Thymus (tissue), 11 donors: Measurements from ENCODE around the gene LRRC27. TPM values are rescaled to one million over a fixed set of nuclear protein-coding genes. Genes with fewer than 3 reads are reported as not detected.
"Not testable (repeated sequence)": the region's sequence is repeated elsewhere in the genome, so short reads cannot be mapped to it uniquely, and the experiment has no call there.

ENCODE experiments used
- DNase-seq, 9 donors: peaks; one replicate each; pipeline ENCODE4 v3.0.0-alpha.2; 2013; ENCODE audit warnings: low spot score in 9 of 9, low read depth in 6 of 9, missing footprints in 1 of 9
- H3K27ac ChIP-seq, 2 donors: one replicate each; pipeline ENCODE4 v1.5.1; 2013; ENCODE audit warnings: control low read depth in 1 of 2, low read depth in 1 of 2, low read length in 1 of 2, mild to moderate bottlenecking in 1 of 2, moderate library complexity in 1 of 2
- H3K27me3 ChIP-seq, 2 donors: one replicate each; pipeline ENCODE4 v1.5.1; 2013; ENCODE audit warnings: low read length in 1 of 2; ENCODE audit not compliant: control insufficient read depth in 2 of 2, insufficient read depth in 1 of 2
- H3K36me3 ChIP-seq, 2 donors: one replicate each; pipeline ENCODE4 v1.5.1; 2013; ENCODE audit warnings: low read length in 1 of 2, mild to moderate bottlenecking in 1 of 2, moderate library complexity in 1 of 2; ENCODE audit not compliant: control insufficient read depth in 2 of 2, insufficient read depth in 2 of 2
- H3K4me1 ChIP-seq, 2 donors: one replicate each; pipeline ENCODE4 v1.5.1; 2013; ENCODE audit warnings: low read length in 2 of 2; ENCODE audit not compliant: control insufficient read depth in 2 of 2, insufficient read depth in 2 of 2
- H3K4me3 ChIP-seq, 2 donors: one replicate each; pipeline ENCODE4 v1.5.1; 2013; ENCODE audit warnings: low read length in 2 of 2, control low read depth in 1 of 2, mild to moderate bottlenecking in 1 of 2
- H3K9me3 ChIP-seq, 2 donors: one replicate each; pipeline ENCODE4 v1.5.1; 2013; ENCODE audit warnings: low read length in 1 of 2, mild to moderate bottlenecking in 1 of 2; ENCODE audit not compliant: control insufficient read depth in 2 of 2, insufficient read depth in 1 of 2
- WGBS: extraction: QIAGEN DNeasy Blood & Tissue Kit; methylation state at CpG from one replicate; pipeline ENCODE4 v1.1.7; 2013; 5-methylcytosine and 5-hydroxymethylcytosine counted together
- polyA plus RNA-seq: library from polyadenylated mRNA; stranded (reverse); fragments of 200-250 nt; gene quantifications from one replicate; pipeline ENCODE4 v1.2.3, GENCODE V29; 2013
- total RNA-seq: library from RNA; stranded (reverse); fragments of 120-200 nt; gene quantifications from one replicate; pipeline ENCODE4 v1.2.4, GENCODE V29; 2013
- donor health status: healthy.

LRRC27 gene
- total and polyA plus RNA-seq, 2 donors = 7.6 to 8.7 TPM

GRCh38 chr10:132350391-132350790 is 18.4 kb downstream of the LRRC27 start:
- no peak for DNase-seq

DNA sequence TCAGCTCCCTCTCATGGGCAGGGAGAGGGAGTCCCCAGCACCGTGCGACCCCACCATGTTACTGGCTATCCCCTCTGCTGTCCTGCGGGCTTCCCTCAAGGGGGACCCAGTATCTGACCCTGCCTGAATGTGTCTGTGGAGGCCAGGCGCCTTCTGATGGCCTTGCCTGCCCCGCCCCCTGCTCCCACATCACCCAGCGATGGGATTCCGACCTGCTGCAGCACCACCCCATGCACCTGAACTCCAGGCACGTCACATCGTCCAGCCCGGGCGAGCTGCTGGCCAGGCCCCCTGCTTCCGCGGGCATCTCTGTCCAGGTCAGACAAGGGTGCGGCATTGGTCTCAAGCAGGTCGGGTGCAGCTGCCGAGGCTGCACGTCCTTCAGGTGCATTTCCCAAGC is 19.0 kb downstream of the LRRC27 start:
- Histone ChIP-seq H3K27me3 (no peaks in the 10 kb centered on the region), H3K36me3 (peaks cover 0 to 7% of the 10 kb centered on the region in 2 donors), H3K27ac (no peak overlapping the region), H3K4me1 (no peaks in the 10 kb centered on the region), H3K4me3 (no peak overlapping the region), H3K9me3 (no peaks in the 10 kb centered on the region)
- 97% methylated on average over 17 of the region's 17 CpGs for WGBS
- DNase-seq = no peak

More at GRCh38 chr10:132350391-132350790, 18.4 kb downstream of the LRRC27 start:
- Histone ChIP-seq H3K4me1 (no peaks in the 10 kb centered on the region), H3K27ac (no peak overlapping the region), H3K9me3 (no peaks in the 10 kb centered on the region), H3K4me3 (no peak overlapping the region), H3K27me3 (no peaks in the 10 kb centered on the region), H3K36me3 (peaks cover 5 to 9% of the 10 kb centered on the region in 2 donors)
- 96% methylated on average over 11 of the region's 11 CpGs for WGBS

GRCh38 chr10:132351611-132352010 is 19.6 kb downstream of the LRRC27 start:
- no peak for DNase-seq
- 93% methylated on average over 25 of the region's 25 CpGs for WGBS
- peaks cover 0 to 7% of the 10 kb centered on the region in 2 donors for H3K36me3 ChIP-seq
- no peaks in the 10 kb centered on the region for H3K4me1 ChIP-seq
- H3K27me3 ChIP-seq = no peaks in the 10 kb centered on the region
- no peaks in the 10 kb centered on the region for H3K9me3 ChIP-seq
- H3K27ac ChIP-seq = no peak overlapping the region
- H3K4me3 ChIP-seq = no peak overlapping the region

DNA sequence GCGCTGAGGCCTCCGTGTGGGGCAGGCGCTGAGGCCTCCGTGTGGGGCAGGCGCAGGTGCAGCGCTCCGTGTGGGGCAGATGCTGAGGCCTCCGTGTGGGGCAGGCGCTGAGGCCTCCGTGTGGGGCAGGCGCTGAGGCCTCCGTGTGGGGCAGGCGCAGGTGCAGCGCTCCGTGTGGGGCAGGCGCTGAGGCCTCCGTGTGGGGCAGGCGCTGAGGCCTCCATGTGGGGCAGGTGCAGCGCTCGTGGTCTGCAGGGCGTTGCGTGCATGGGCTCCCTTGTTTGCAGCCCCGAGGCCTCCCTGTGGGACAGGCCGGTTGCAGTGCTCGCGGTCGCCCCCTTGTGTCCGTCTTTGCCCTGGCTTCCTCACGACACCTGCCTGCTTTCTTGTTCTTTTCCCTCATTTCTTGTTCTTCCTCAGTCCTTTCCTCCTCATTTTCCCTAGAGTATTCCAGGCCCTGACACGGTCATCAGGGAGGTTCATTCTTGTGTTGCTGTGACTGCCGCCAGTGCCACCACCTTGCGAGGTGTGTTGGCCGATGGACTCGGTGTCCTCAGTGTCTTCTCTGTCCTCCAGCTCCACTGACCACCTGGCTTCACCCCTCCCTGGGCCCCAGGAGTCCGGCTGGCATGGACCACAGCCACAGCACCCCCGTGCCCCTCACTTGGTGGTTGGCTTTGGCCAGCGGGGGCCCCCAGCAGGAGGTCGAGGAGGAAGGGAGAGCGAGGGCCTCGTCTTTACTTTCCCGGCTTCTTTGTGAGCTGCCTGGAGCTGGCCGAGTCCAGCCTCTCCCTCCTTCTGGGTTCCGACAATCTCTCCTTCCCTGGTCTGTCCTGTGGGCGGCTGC is 20.7 kb downstream of the LRRC27 start:
- H3K27ac ChIP-seq, H3K4me3 ChIP-seq, H3K27me3 ChIP-seq, H3K36me3 ChIP-seq, H3K9me3 ChIP-seq, H3K4me1 ChIP-seq: not testable (repeated sequence)
- DNase-seq = peak in 3 of 9 donors; percentile 43 to 79 (median 60)
- WGBS = 64% methylated on average over 33 of the region's 44 CpGs

DNA sequence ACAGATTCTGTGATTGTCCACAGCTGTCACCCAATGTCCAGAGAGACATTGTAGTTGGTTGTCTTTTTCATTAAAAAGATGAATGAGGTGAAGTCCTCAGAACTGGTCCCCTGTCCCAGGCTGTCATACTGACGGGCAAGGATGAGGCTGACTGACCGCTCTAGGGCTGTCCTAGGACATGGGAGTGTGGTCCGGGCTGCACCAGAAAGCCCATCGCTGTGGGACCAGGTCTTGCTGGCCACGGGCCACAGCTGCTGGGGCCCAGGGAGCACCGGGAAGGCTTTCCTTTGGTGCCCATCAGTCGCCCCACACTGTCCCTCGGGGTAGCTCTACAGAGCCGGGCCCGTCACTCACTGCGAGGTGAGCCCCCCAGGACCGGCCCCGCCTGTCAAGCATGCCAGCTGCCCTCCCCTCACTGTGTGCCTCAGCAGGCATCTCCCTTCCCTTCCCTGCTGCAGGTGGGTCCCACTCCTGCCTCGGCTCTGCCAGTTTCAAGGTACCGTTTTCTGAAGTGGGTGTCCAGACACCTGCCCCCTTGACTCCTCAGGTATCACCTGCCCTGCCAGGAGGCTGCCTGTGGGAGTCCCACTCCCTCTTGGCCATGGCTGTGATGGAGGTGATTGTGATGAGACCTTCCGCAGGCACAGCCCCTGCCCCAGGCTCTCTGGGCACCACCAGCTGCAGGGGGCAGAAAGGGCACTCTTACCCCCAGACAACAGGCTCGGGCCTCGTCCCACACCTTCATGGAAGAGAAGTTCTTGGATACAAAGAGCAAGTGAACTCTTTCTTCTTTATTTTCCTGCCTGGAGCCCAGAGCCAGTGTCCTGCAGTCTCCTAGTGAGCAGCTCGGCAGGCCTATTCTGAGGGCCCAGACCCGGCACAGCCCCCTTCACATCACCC is 21.7 kb downstream of the LRRC27 start:
- Histone ChIP-seq H3K27me3 (no peaks in the 10 kb centered on the region), H3K4me3 (no peak overlapping the region), H3K36me3 (peaks cover 0 to 7% of the 10 kb centered on the region in 2 donors), H3K27ac (no peak overlapping the region), H3K9me3 (peaks cover 0 to 3% of the 10 kb centered on the region in 2 donors), H3K4me1 (no peaks in the 10 kb centered on the region)
- WGBS = 92% methylated on average over 20 of the region's 20 CpGs
- DNase-seq = no peak

DNA sequence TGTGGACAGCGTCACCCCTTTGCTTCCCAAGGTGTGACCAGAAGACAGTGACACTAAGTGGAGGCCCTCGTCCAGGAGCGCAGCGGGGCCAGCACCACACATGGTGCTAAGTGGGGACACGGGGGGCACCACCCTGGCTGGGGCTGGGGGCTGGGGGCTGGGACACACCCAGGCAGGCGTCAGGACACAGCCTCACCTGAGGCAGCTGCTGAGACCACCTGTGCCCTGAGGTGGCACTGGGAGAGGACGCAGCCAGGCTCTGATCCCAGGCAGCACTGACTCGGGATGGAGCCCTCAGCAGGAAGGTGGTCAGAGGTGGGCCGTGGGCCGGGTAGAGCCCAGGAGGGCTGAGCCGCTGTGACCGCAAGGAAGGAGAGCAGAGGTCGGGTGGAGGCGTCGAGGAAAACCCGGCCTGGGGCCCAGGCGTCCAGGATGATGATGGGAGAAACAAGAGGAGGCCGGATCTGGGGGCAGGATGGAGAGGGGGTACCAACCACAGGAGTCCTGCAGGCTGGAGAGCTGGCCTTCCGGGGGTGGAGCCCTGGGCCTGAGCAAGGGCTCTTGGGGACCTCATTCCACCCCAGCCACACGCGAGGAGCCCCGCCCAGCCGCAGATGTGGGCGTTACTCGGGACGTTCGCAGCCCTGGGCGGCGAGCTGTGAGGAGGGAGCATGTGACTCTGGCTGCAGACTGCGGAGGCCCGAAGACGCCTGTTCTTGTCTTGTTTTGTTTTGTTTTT is 22.5 kb downstream of the LRRC27 start:
- Histone ChIP-seq H3K4me3 (no peak overlapping the region), H3K4me1 (no peaks in the 10 kb centered on the region), H3K27me3 (no peaks in the 10 kb centered on the region), H3K36me3 (peaks cover 0 to 7% of the 10 kb centered on the region in 2 donors), H3K27ac (no peak overlapping the region), H3K9me3 (peaks cover 0 to 3% of the 10 kb centered on the region in 2 donors)
- 96% methylated on average over 32 of the region's 32 CpGs for WGBS
- no peak for DNase-seq

DNA sequence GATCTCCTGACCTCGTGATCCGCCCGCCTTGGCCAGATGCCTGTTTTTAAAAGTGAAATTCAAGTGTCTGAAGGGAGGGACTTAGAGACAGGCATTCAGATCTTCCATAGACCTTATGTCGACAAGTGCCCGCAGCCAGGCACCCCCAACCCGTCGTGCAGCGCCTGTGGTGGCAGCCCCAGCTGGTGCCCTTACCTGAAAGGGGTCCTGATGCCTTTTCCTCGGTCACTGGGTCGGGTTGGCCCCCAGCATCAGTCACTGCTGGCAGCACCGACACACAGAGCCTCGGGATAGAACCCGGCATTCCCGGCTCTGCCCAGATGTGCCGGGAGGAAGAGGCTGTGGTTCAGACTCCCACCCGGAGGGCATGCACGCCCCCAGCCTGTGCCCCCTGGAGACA is 23.3 kb downstream of the LRRC27 start:
- H3K4me1 ChIP-seq = no peaks in the 10 kb centered on the region
- H3K4me3 ChIP-seq = no peak overlapping the region
- no peak for DNase-seq
- H3K27ac ChIP-seq = no peak overlapping the region
- H3K27me3 ChIP-seq = no peaks in the 10 kb centered on the region
- WGBS = 96% methylated on average over 17 of the region's 17 CpGs
- peaks cover 0 to 3% of the 10 kb centered on the region in 2 donors for H3K9me3 ChIP-seq
- peaks cover 0 to 6% of the 10 kb centered on the region in 2 donors for H3K36me3 ChIP-seq

- Histone ChIP-seq H3K36me3 (peaks cover 0 to 4% of the 10 kb centered on the region in 2 donors), H3K27ac (no peak overlapping the region), H3K4me3 (no peak overlapping the region), H3K4me1 (no peaks in the 10 kb centered on the region), H3K9me3 (peaks cover 0 to 3% of the 10 kb centered on the region in 2 donors), H3K27me3 (no peaks in the 10 kb centered on the region)
- WGBS = 97% methylated on average over 13 of the region's 13 CpGs
- DNase-seq = no peak
These were observed 23.8 kb downstream of the LRRC27 start for GRCh38 chr10:132355754-132356153.
